ENCODE measurements around the gene IFNGR2.
"Not testable (repeated sequence)": the region's sequence is repeated elsewhere in the genome, so short reads cannot be mapped to it uniquely, and the experiment has no call there.

Gene IFNGR2

DNA sequence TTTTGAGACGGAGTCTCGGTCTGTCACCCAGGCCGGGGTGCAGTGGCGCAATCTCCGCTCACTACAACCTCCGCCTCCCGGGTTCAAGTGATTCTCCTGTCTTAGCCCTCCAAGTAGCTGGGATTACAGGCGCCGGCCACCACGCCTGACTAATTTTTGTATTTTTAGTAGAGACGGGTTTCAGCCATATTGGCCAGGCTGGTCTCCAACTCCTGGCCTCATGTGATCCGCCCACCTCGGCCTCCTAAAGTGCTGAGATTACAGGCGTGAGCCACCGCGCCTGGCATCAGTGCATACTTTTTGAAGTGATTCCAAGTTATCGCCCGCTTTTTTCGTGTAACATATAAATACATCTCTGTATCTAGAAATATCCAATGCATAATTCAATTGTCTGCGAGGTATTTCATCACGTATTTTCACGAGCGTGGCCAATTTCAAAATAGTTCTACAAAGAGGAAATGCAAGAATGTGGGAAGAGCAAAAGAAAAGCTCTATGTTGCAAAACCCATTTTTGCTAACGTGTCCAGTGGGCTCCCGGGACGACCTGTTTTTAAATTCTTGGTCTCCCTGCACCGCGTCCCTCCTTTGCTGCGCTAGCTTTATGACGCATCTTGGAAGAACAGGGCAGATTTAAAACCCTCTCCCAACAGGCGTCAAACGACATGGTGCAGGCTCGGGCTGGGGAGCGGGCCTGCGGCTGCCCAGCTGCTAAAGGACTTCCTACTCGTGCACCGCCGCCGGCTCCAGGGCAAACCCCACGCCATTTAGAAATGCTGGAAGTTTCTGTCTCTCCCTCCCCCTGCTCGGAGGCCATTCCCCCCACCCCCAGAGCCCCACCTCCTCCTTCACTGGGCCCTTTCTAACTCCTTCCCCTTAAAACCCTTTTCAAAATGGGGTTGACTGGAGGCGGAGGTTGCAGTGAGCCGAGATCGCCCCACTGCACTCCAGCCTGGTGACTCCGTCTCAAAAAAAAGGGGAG lies 923 bp upstream of the IFNGR2 start:
- peak; percentile 72 for DNase-seq (ENCODE audit: low spot score)

GRCh38 chr21:33403786-33404585 lies 773 bp downstream of the IFNGR2 start:
- DNase-seq (ENCODE audit: low spot score): peak; percentile 48

DNA sequence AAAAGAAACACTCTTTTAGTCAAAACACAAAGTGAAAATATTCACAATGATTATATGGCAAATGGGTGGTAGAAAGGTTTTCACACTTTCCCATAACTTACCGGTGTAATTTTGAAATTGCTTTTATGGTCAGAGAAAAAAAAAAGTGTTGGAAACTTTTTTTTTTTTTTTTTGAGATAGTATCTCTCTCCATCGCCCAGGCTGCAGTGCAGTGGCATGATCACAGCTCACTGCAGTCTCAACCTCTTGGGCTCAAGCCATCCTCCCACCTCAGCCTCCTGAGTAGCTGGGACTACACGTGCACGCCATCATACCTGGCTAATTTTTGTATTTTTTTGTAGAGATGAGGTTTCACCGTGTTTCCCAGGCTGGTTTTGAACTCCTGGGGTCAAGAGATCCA lies 3.3 kb downstream of the IFNGR2 start:
- DNase-seq (ENCODE audit: low spot score): no peak

- DNase-seq (ENCODE audit: low spot score): no peak
These were observed 8.8 kb downstream of the IFNGR2 start for GRCh38 chr21:33411949-33412430.

GRCh38 chr21:33412439-33412831 lies 9.2 kb downstream of the IFNGR2 start:
- not testable (repeated sequence) for DNase-seq (ENCODE audit: low spot score)

- DNase-seq (ENCODE audit: low spot score): no peak
These were observed 9.8 kb downstream of the IFNGR2 start for GRCh38 chr21:33412832-33413519.

DNA sequence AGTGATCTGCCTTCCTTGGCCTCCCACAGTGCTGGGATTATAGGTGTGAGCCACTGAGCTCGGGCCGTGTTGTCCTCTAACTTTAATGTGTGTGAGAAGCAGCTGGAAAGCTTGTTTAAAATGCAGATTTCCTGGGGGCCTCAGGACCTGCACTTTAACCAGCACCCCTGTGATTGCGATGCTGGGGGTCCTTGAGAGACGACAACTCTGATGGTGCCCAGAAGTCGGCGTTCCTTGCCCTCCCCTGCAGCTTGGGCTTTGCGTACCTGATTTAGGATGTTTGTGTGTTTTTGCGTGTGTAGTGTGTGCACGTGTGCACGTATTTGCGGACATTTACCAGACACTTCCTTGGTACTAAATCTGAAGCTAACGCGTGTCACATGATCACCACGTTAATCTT lies 10.9 kb downstream of the IFNGR2 start:
- no peak for DNase-seq (ENCODE audit: low spot score)

- DNase-seq (ENCODE audit: low spot score): no peak
These were observed 11.7 kb downstream of the IFNGR2 start for GRCh38 chr21:33414926-33415325.

- no peak for DNase-seq (ENCODE audit: low spot score)
These were observed 15.5 kb downstream of the IFNGR2 start for GRCh38 chr21:33418691-33419090.

- no peak for DNase-seq (ENCODE audit: low spot score)
These were observed 16.4 kb downstream of the IFNGR2 start for GRCh38 chr21:33419538-33420123.

- no peak for DNase-seq (ENCODE audit: low spot score)
These were observed 18.6 kb downstream of the IFNGR2 start for GRCh38 chr21:33421713-33422393.

GRCh38 chr21:33424214-33424613 lies 21.0 kb downstream of the IFNGR2 start:
- no peak for DNase-seq (ENCODE audit: low spot score)

DNA sequence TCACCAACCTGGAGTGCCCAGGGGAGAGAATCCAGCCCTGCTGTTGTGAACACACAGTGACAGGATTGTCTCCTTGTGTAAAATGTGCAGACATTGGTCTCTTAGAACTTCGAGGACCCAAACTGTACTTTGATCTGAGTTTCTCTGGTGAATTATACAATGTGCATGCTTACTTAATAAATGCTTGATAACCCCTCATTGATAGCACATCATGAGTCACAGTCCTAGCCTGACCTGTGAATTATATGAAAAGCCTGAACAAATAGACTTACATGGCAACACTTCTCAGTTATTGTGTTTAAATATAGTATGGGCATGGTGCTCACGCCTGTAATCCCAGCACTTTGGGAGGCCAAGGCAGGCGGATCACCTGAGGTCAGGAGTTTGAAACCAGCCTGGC lies 22.6 kb downstream of the IFNGR2 start:
- no peak for DNase-seq (ENCODE audit: low spot score)

DNA sequence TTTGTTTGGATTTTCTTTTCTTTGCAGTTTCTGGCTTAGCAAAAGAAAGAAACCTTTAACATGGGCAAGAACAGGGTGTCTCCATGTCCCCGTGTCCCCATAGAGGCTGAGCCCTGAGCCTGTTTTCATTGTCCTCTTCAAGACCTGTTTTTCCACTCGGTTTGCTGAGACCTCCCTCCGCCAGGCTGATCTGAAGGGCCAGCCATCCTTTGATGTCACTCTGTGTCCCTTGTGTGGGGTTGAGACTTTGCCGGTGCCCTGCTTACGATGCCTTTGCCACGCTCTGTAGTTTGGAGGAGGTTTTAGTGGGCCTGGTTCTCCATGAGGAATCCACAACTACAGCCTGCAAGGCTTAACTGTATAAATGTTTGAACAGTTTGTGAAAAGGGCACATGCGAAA lies 23.8 kb downstream of the IFNGR2 start:
- no peak for DNase-seq (ENCODE audit: low spot score)

DNA sequence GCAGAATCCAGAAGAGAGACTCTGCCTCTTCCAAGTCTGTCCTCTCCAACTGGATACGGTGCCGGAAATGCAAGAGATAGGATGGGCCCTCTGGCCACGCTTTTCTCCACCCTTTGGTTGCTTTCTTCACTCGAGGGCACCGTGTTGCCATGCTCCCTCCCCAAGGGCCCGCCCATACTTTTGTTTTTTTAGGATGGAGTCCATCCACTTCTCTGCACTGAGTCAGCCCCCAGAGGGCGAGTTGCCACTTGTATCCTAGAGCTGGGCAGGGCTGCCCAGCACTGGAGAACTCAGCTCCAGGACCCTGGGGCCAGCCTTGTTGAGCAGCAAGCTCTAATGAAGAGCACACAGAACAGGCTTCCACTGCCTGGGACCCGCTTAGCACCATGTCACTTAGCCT lies 25.5 kb downstream of the IFNGR2 start:
- DNase-seq (ENCODE audit: low spot score): no peak

DNA sequence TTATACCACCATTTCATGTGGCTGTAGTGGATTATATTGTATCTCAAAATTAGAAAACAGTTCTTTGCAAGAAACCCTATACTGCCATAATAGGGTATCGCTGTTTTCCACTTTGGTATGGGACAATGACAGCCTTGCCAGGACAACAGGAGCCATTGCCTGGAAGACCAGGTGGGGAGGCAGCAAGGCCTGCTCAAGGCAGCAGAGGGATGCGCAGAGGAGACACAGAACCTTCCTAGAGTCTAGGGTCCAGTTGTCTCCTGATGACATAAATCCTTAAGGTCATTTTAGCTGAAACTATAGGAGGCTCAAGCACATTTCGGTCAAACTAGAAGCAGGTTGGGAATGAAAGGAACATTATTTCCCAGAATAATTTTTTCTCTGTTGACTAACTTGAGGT lies 27.6 kb downstream of the IFNGR2 start:
- DNase-seq (ENCODE audit: low spot score): no peak

DNA sequence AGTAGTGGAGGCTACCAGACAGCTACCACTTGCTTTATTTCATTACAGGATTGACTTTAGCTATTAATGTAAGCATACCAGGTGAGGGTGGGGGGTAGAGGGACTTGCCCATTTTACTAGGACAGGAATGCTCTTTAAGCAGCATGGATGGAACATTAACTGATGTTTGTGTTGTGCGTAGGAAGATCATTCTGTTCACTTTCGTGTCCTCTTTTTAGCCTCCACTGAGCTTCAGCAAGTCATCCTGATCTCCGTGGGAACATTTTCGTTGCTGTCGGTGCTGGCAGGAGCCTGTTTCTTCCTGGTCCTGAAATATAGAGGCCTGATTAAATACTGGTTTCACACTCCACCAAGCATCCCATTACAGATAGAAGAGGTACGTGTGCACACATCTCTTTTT lies 29.3 kb downstream of the IFNGR2 start:
- no peak for DNase-seq (ENCODE audit: low spot score)

DNA sequence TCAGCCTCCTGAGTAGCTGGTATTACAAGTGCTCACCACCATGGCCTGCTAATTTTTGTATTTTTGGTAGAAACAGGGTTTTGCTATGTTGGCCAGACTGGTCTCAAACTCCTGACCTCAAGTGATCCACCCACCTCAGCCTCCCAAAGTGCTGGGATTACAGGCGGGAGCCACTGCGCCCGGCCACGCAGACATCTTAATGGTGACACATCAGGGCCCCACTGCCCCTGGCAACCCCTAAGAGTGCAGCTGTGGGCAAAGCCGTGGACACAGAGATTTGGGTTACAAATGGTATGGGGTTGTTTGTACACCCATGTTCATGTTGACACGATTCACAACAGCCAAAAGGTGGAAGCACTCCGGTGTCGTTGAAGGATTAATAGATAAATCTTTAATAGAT lies 29.8 kb downstream of the IFNGR2 start:
- no peak for DNase-seq (ENCODE audit: low spot score)

- no peak for DNase-seq (ENCODE audit: low spot score)
These were observed 30.4 kb downstream of the IFNGR2 start for GRCh38 chr21:33433425-33434114.

- DNase-seq (ENCODE audit: low spot score): peak; percentile 24
These were observed 31.7 kb downstream of the IFNGR2 start for GRCh38 chr21:33434770-33435360.
